Measurements from ENCODE around the gene GSDMA.

The GSDMA gene

GRCh38 chr17:40015998-40016985 is 53.5 kb downstream of the GSDMA start:
- DNase-seq (ENCODE audit: low spot score): no peak
- no peak for TF ChIP-seq CTCF (IDR thresholded peaks at IDR 0.05; ENCODE audit: borderline replicate concordance, control extremely low read depth, extremely low read depth, insufficient read depth, missing control alignments)
- in situ Hi-C loops (cut with MboI; ENCODE audit: low sequenced_read_pairs, unreplicated experiment): loop anchor here (10.0 kb wide), 1 partner anchor 269 kb away; the partner anchor contains the start of gene CDC6

DNA sequence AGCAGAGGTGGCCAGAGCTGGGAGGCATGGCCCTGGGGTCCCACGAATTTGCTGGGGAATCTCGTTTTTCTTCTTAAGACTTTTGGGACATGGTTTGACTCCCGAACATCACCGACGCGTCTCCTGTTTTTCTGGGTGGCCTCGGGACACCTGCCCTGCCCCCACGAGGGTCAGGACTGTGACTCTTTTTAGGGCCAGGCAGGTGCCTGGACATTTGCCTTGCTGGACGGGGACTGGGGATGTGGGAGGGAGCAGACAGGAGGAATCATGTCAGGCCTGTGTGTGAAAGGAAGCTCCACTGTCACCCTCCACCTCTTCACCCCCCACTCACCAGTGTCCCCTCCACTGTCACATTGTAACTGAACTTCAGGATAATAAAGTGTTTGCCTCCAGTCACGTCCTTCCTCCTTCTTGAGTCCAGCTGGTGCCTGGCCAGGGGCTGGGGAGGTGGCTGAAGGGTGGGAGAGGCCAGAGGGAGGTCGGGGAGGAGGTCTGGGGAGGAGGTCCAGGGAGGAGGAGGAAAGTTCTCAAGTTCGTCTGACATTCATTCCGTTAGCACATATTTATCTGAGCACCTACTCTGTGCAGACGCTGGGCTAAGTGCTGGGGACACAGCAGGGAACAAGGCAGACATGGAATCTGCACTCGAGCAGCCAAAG is 54.7 kb downstream of the GSDMA start:
- no peak for DNase-seq (ENCODE audit: low spot score)
- in situ Hi-C loops (cut with MboI; ENCODE audit: low sequenced_read_pairs, unreplicated experiment): loop anchor here (10.0 kb wide), 1 partner anchor 267 kb away; the partner anchor contains the start of gene CDC6
- no peak for TF ChIP-seq CTCF (IDR thresholded peaks at IDR 0.05; ENCODE audit: borderline replicate concordance, control extremely low read depth, extremely low read depth, insufficient read depth, missing control alignments)

DNA sequence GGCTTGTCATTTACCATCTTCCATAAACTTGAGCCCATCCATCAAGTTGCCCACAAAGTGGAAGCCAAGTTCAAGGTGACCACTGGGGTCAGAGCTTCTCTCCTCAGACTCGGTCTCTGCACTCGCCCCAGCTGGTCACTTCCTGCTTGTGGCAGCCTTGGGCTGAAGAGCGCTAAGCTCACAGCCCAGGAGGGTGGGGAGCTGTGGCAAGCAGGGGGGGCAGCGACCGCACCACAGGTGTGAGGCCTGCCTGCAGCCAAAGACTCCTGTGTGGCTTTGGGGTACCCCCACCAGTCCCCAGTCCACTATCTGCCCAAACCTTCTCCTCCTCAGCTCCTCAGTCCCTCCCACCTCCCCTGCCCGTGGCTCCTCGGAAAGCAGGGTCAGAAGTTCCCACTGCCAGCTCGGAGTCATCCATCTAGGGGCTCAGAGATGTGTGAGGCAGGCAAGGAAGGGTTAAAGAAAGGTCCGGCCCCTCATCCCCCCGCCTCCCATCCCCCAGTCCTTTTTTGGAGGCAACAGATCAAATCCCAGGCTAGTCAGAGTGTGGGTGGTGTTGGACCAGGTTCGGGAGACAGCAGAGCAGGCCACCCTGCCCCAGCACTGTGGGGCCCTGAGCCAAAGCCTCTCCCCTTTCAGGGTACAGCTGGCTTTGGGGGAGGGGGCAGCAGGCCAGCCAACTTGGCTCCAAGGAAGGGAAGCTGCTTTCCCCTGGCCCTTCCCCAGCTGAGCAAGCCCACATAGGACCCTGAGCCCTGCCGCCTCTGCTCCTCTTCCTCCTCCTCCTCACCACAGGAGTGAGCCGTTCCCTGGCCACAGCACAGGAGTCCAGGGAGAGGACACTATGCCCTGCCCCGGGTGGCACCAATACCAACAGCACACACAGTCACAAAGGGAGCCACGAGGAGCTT is 55.7 kb downstream of the GSDMA start:
- no peak for TF ChIP-seq CTCF (IDR thresholded peaks at IDR 0.05; ENCODE audit: borderline replicate concordance, control extremely low read depth, extremely low read depth, insufficient read depth, missing control alignments)
- in situ Hi-C loops (cut with MboI; ENCODE audit: low sequenced_read_pairs, unreplicated experiment): loop anchor here (10.0 kb wide), 1 partner anchor 266 kb away; the partner anchor contains the start of gene CDC6

DNA sequence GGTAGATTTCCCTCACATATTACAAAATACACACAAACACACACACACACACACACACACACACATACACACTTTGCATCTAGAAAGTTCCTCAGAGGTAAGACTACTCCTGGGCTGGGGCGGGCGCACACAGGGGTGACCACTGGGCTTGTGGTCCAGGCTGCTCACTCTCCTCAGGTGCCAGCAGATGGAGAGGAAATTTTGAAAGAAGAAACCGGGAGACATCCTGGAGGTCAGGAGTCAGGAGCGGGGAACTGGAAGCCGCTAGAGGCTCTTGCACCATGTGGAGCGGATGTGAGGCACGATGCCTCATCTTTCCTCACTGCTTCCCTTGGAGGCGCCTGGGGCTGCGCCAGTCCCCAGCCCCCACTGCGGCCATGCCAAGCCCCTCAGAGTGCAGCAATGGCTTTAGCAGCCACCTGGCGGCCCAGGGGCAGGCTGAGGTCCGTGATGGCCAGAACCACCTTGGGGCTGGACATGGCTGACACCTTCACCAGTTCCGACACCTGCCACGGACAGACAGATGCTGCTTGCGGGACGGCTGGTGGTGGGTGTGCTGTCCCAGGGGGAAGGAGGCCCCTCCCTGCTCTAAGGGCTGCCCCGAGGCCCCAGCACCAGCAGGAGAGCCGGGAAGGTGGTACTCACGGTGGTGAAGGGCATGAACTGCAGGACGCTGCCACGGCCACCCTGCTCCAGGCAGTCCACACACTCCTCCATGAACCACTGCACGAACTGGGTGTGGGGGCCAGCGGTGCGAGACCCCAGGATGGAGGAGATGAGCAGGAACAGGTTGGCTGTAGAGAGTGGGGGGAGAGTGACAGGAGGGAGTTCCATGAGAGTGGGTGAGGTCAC is 56.6 kb downstream of the GSDMA start:
- TF ChIP-seq CTCF (IDR thresholded peaks at IDR 0.05; ENCODE audit: borderline replicate concordance, control extremely low read depth, extremely low read depth, insufficient read depth, missing control alignments): no peak
- DNase-seq (ENCODE audit: low spot score): no peak
- in situ Hi-C loops (cut with MboI; ENCODE audit: low sequenced_read_pairs, unreplicated experiment): loop anchor here (10.0 kb wide), 1 partner anchor 265 kb away; the partner anchor contains the start of gene CDC6

More for the DNA sequence above, 55.7 kb downstream of the GSDMA start:
- DNase-seq (ENCODE audit: low spot score): no peak

DNA sequence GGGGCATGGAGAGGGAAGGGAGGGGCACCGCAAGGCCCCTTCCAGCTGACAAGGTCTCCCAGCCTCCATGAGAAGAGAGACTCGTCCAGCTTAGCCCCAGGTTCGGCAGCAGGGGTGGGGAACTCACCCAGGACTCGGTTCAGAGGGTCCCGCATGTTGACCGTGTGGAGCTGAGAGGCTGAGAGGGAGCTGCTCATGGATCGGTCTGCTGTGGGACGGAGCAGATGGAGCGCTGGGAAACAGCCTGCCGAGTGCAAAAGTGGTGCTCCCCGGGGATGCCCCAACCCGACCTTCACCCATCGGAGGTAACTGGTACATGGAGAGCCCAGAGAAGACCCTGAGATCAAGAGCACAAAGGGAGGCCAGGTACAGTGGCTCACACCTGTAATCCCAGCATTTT is 57.3 kb downstream of the GSDMA start:
- in situ Hi-C loops (cut with MboI; ENCODE audit: low sequenced_read_pairs, unreplicated experiment): no loop called here
- TF ChIP-seq CTCF (IDR thresholded peaks at IDR 0.05; ENCODE audit: borderline replicate concordance, control extremely low read depth, extremely low read depth, insufficient read depth, missing control alignments): no peak
- no peak for DNase-seq (ENCODE audit: low spot score)
